ENCODE data around the gene OR6N1.

Gene OR6N1, protein sequence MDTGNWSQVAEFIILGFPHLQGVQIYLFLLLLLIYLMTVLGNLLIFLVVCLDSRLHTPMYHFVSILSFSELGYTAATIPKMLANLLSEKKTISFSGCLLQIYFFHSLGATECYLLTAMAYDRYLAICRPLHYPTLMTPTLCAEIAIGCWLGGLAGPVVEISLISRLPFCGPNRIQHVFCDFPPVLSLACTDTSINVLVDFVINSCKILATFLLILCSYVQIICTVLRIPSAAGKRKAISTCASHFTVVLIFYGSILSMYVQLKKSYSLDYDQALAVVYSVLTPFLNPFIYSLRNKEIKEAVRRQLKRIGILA

DNA sequence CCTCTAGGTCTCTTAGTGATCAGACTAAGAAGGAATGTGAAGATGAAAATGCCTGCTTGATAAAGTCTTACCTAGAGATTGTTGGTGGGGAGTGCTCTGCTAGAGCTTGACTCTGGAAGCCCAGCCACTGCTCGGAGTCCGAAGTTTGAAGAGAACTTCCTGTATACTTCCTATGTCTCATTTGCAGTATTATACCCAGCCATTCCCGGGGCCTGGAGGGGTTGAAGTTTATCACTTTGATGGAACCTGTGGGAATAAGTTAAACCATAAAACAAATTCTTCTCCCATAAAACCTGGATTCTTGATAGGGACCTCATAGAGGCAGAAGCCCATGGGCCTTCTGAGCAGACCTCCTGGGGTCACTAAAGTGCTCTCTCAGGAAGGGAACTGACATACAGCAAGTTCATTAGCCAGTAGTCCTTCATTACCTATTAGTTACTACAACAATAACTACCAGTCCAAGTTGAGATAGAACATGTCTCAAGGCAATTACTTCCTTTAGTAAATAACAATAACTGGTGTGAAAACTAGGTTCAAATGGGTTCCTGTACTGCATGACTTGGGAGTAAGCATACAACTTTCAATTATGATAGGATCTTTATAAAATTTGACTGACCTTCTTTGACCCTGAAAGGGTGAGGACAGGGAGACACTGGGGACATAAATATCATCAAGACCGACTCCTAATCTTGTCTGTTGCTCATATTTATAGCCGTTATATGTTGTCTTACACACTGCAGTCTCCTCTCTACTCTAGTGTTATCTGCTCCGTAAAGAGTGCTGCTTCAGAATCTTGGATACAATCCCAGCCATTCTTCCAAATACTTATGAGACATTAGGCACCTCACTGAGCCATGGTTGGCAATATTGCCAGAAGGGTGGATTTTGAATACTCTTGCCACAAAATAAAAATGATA lies at the start of gene OR6N1:
Gene OR6N1, minus strand, starts transcription at position 246 of the 917 bp plus-strand sequence. CDS start 5,513 bp downstream, outside the sequence.
- DNase-seq (ENCODE audit: low read depth, low spot score), result no peak

DNA sequence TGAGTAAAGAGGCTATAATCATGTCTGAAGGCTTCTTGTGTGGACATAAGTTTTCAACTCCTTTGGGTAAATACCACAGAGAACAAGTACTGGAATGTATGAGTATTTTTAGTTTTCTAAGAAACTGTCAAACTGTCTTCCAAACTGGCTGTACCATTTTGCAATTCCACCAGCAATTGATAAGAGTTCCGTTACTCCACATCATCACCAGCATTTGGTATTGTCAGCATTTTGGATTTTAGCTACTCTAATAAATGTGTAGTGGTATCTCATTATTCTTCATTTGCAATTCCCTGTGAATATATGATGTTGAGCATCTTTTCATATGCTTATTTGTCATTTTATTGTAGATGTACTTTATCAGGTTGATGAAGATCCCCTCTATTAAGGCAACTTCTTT lies 49.7 kb upstream of the OR6N1 start:
- DNase-seq (ENCODE audit: low read depth, low spot score), result no peak

DNA sequence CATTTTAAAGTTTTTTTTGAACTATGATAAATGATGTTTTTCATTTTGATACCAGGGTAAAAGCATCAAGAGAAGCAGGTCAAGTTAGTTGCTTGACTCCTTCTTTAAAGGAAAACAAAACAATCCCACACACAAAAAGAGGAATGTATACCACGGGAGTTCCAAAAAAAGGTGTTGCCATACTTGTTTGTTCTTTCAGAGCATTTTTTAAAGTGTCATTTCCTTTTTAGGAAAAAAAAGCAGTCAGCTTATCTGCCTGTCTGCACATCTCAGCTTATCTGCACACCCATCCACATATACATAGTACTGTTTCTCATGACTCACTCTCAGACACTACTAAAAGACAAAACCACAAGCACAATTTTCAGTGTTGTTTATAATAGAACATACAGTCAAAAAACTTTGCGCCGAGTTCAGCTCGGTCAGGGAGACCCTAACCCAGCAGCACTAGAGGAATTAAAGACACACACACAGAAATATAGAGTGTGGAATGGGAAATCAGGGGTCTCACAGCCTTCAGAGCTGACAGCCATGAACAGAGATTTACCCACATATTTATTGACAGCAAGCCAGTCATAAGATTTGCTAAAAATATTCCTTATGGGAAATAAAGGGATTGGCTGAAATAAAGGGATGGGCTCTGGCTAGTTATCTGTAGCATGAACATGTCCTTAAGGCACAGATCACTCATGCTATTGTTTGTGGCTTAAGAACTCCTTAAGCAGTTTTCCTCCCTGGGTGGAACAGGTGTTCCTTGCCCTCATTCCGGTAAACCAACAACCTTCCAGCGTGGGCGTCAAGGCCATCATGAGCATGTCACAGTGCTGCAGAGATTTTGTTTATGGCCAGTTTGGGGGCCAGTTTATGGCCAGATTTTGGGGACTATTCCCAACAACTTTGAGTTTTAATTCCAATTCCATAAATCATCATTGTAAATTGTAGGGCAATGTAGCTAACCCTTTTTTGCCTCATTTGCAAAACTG lies 47.8 kb upstream of the OR6N1 start:
- no peak for DNase-seq (ENCODE audit: low read depth, low spot score)

DNA sequence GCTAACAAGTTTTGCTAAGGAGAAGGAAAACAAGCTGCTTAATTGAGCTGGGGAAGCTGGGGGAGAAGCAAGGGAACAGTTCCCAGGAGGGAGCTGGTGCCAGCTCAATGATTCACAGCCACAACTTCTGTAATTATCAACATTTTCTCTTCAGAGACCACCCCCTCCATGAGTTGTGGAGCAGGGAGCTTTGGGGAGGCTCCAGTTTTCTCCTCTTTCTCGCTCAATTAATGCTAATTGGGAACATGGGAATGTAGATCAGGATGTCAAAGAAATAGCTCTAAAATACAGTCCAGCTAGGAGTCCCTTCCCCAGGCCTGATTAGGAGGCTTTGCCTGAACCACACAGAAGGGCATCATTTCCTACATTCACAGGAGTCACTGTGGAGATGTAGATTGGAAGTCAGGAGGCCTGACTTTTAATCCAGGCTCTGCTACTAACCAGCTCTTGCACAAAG lies 47.0 kb upstream of the OR6N1 start:
- DNase-seq (ENCODE audit: low read depth, low spot score), result no peak

DNA sequence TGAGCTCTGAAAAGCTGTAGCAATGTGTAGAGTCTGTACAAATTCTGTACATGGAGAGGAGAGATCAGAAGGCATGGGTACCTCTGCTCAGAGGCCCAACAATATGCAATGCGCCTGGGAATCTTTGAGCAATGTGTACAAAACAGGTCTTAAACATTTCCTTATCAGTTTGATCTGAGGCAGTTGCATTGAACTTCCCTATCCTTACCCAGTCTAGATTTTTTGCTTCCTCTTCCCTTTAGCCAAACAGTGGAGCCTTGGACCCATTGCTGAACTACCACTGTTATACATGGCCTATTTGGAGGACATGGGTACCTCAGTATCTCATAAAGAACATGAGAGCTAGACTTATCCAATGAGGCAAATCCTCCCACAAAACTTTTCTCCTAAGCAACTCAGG lies 46.6 kb upstream of the OR6N1 start:
- DNase-seq (ENCODE audit: low read depth, low spot score), result no peak

DNA sequence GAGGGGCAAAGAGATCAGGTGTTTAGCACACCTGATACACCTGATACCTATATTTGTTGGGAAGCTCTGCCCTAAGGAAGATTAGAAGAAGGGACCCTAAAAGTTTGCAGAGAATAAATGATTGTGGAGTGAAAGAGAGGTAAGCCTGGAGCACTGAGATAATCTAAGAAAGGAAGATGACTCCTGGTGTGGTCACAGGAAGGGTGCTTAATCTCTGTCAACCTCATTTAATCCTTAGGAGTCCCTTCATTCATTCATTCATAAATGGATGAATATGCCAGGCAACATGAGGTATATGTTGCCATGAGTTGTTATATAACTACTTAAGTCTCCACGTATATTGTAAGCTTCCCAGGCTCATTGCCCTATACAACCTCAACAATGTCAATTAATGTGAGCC lies 43.0 kb upstream of the OR6N1 start:
- no peak for DNase-seq (ENCODE audit: low read depth, low spot score)

DNA sequence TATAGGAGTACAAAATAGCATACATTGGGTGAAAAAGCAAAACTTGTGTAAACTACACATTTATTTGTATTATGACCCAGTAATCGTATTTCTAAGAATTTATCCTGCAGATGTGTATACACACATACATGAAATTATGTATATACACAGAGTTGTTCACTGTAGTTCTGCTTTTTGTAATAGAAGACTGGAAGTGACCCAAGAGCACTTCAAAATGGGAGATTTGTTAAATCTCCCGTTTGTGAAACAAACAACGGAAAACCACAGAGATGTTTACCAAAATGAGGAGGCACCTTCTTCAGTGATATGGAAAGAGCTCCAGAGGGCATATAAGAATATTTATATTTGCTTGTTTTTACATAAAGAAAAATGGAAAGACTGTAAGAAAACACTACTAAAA lies 41.2 kb upstream of the OR6N1 start:
- DNase-seq (ENCODE audit: low read depth, low spot score), result no peak

DNA sequence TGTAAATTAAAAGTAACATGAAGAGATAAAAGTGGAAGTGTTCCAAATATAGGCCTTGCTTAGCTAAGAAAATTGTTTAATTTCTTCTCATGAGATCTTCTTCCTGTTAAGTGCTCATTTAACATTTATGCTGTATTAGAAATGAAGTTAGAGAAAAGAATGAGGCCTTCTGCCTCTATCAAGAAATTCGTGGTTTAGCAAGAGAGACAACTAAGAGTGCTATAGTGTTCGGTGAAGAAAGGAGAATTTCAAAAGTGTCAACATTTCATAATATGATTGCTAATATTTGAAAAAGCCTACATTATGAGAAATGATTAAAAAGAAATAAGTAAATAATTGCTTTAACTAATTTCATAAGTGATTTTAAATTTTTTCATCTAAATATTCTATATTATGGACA lies 40.3 kb upstream of the OR6N1 start:
- DNase-seq (ENCODE audit: low read depth, low spot score), result no peak

DNA sequence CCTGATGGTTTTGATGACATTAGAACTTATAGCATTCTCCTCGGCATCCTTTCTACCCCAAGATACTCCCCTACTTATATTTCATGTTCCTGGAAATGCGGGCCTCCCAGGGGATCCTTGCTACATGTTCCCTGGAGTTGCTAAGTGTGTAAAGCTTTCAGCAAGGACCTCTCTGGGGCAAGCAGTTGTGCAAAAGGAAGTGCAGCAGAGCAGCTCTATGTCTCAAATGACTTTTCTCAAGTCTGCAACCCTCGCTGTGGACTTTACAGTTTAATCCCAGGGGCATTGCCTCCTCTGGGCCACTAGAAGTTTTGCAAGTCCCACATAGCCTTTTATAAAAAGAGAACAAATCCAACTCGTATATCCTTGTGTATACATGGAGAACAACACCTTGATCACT lies 38.3 kb upstream of the OR6N1 start:
- DNase-seq (ENCODE audit: low read depth, low spot score), result no peak

DNA sequence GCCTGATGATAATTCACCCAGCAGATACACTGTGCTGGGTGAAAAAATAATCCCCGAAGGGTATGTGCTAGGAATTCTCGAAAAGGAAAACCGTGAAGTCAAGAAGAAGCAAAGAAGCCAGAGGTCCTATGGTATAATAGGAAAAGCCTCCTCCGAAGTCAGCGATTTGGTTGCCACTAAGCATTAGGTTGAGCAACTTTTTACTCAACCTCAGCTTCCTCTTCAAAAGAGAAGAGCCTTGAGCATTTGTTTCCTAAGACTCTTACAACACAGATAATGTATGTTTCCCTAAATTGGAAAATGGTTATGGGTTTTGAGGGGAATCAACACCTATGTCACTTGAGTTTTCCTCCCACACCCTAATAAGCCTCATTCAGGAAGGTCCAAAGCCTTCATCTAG lies 37.9 kb upstream of the OR6N1 start:
- DNase-seq (ENCODE audit: low read depth, low spot score), result no peak

DNA sequence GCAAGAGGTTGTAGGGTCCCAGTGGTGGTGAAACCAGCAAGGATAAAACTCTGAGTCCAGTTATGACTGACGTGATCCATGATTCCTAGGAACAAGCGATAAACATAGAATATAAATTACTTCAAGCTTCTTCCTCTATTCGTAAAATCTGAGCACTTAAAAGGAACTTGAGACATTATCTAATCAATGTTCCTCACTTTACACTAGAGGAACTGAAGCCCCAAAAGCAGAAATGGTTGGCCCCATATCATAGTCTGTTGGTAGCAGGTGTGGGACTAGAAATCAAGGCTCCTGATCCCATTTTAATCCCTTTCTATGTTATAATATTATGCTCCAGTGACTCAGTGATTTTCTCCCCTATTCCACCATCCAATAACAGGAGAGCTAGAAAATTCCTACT lies 37.3 kb upstream of the OR6N1 start:
- no peak for DNase-seq (ENCODE audit: low read depth, low spot score)

DNA sequence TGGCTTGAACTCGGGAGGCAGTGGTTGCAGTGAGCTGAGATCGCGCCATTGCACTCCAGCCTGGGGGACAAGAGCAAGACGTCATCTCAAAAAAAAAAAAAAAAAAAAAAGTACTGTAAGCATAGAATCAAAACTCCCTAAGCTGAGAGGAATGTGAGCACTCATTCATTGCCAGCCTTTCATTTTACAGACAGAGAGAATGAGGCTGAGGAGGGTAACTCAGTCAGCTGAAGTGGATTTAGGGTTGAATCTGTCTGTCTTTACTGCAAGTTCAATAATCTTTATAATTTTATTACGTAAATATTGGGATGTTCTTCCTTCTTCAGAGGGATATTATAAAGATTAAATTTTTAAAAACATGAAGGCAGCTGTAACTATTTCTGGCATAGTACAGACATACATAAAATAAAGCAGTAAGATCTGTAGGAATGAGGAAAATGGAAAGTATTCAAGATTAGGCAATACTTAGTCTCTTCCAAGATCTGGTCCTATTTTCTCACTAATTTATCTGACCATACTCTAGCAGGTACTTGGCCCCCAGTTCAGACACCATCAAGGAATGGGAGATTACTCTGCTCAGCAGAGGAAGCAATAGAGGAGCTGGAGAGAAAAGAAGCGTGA lies 35.0 kb upstream of the OR6N1 start:
- no peak for DNase-seq (ENCODE audit: low read depth, low spot score)

DNA sequence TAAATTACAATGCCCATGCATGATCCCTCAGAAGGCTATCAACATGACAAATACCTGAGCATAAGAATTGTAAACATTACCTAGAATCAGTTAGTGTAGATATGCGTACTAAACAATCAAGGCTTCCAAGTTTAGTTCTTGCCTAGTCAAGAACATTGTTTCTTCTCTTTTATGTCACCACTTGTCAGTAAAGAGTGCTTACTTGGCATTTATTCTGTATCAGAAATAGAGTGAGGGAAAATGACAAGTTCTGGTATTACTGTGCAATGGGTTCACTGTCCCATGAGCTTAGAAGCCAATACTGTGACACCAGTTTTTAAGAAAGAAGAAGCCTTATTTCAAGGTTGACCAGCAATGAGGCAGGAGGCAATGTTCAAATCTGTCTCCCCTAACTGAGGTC lies 31.7 kb upstream of the OR6N1 start:
- no peak for DNase-seq (ENCODE audit: low read depth, low spot score)

DNA sequence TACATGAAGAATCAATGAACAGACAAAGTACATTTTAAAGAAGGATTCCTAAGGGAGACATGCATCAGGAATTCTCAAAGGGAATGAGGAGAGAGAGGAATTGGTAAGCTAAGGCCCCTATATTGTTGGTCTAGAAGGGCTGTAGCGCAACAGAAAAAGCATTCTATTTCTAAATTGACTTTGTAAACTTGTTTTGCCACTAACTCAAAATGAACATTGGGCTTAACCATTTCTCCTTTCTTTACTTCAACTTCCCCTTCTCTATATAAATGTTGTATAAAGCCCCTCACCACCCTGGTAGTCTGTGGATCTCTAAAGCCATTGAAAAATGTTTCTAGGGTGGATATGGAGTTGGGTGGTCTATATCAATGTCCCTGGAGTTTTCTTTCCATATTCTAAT lies 29.4 kb upstream of the OR6N1 start:
- DNase-seq (ENCODE audit: low read depth, low spot score), result no peak

DNA sequence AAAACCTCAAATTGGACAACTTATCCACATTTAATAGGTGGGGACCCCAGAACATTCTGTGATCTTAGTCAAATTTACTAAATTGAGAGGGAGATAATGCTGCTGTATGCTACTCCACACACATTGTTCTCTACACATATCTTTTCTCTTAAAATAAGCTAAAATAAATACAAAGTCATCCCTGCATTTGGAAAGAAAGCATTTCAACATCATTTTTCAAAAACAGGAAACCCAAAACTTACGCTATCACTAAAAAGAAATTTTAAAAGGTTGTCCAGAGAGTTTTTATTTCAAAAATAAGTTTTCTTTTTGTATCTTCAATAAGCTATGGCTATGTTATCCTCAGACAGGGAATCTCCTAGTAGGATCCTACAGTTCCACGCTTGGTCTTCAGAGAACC lies 28.5 kb upstream of the OR6N1 start:
- DNase-seq (ENCODE audit: low read depth, low spot score), result no peak

DNA sequence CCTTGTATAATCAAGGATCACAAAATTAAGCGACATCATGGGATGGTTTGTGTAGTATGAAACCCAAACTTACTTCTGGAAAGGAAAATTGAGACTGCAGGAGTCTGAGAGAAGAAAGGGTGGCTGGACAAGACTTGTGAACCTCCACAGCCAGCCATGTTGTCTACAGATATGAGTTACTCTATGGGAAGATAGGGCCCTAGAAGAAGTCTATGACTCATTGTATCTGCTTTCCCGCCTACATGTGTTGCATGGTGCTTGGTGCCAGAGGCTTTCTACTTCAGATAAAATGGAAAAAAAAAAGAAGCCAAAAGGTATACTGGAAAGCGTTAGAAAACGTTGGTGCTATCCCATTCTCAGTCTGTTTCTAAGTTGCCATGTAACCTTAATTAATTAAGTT lies 27.7 kb upstream of the OR6N1 start:
- no peak for DNase-seq (ENCODE audit: low read depth, low spot score)

DNA sequence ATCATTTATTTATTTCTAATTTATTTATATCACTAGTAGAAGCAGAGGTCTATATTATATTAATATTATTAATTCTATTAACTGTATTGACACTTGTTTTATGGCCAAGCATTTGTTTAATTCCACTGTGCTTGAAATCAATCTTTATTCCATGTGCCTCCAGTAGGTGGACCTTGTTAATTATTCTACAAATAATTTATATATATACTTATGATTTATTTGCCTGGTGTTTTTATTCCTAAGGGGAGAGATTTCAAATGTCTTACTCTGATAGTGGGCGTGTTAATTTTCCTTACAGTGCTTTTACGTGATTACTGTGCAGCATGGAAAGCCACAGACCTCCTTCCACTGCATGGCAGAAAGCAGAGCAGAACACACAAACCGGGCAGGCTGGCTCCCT lies 26.5 kb upstream of the OR6N1 start:
- no peak for DNase-seq (ENCODE audit: low read depth, low spot score)

DNA sequence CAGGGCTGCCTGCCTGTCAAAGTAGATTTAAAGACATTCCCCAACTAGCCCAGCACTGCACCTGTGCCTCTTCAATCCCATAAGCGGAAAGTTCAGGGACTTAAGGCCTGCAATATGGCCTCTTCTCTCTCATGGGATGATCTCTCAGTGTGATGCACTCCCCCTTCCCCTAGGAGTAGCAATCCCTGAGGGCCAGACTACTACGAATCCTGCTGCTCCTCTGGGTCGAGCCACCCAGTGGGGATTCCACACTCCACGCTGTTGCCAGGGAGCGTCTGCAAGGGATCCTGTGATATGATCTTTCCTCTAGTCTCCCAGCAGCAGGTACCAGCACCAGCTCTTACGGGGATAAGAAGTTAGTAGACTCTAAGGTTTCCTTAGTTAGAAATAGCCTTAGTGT lies 22.3 kb upstream of the OR6N1 start:
- DNase-seq (ENCODE audit: low read depth, low spot score), result no peak

DNA sequence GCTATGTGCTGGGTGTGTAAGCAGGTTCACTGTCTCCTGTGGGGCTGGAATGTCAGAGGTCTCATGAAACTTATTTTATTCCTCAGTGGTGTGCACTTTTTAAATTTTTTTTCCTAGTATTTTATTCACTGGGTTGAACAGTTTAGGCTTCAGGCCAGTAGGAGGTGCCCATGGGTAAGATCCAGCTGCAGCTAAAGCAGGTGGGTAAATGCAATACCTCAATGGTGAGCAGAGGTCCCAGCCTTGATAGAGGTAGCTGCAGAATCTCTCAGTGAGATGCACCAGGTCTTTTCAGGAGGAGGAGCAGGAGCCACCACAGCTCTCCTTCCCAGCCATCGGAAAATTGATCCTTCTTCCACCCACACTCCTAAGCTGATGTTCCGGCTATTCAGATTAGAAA lies 21.6 kb upstream of the OR6N1 start:
- no peak for DNase-seq (ENCODE audit: low read depth, low spot score)

DNA sequence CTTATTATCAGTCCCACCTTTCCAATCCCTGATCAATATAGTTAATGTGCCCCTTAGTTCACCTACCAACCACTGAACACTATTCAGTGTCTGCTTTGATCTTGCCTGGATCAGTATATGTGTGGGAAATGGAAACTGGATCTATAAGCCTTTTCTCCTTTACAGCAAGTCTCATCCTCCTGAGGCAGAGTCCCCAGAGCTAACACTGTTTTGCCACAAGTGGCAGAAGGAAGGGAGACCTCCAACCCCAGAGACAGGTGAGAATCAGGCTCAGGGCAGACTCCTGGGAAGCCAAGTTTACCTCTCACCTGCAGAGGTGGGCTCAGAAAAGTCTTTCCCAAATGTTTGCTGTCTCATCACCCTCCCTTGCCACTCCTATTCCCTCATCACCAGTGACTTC lies 9.1 kb upstream of the OR6N1 start, which contains the start of gene OR6N2:
Gene OR6N2, minus strand, starts transcription at position 101 of the 400 bp plus-strand sequence. CDS start 3,569 bp downstream, outside the sequence.
- no peak for DNase-seq (ENCODE audit: low read depth, low spot score)

DNA sequence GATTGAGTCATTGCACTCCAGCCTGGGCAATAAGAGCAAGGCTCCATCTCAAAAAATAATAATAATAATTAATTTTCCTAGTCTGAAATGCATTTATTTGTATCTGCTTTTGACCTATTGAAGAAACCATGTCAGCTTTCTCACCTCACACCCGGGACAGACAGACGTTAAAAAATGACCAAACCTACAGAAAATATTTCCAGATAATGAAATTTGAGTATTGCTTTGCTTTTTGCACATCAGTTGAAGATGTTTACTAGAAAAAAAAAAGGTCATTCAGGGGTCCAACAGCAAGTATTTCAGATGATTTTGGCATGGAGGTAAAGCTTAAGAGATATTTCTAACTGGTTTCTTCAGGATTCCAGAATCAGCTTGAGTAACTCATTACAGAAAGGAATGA lies 17.6 kb downstream of the OR6N1 start, which contains the start of gene OR6K6:
Gene OR6K6, plus strand, starts transcription at position 301 of the 400 bp plus-strand sequence. CDS start 168 bp downstream, outside the sequence.
- no peak for DNase-seq (ENCODE audit: low read depth, low spot score)

Measured in activated CD4-positive, CD25-positive, alpha-beta regulatory T cell treated with anti-CD3 and anti-CD28 coated beads, Interleukin-2, amount 50 U/mL, for 16 hours (primary cell).